ENCODE measurements around the gene NRN1.
A peak's percentile ranks its signal among the peaks of the same experiment; 100 is the strongest.

NRN1 gene

GRCh38 chr6:6001443-6001842 lies 5.3 kb downstream of the NRN1 start:
- no peak for TF ChIP-seq CTCF (conservative IDR thresholded peaks at IDR 0.05; ENCODE audit: low read length)
- no peak for DNase-seq (ENCODE audit: low read depth)
- H3K4me3 ChIP-seq (ENCODE audit: low read length), result no peak overlapping the region

- peak overlapping the region; percentile 51 for H3K4me3 ChIP-seq (ENCODE audit: low read length)
- no peak for DNase-seq (ENCODE audit: low read depth)
- no peak for TF ChIP-seq CTCF (conservative IDR thresholded peaks at IDR 0.05; ENCODE audit: low read length)
Measured at GRCh38 chr6:5999688-6000608, 6.8 kb downstream of the NRN1 start.

- TF ChIP-seq CTCF (conservative IDR thresholded peaks at IDR 0.05; ENCODE audit: low read length), result no peak; the same call in 1 of the 2 replicates
- H3K4me3 ChIP-seq (ENCODE audit: low read length), result peak overlapping the region; percentile 51
- peak; percentile 50 for DNase-seq (ENCODE audit: low read depth)
Measured at GRCh38 chr6:5998711-5999687, 7.7 kb downstream of the NRN1 start.

GRCh38 chr6:5998236-5998635 lies 8.5 kb downstream of the NRN1 start:
- H3K4me3 ChIP-seq (ENCODE audit: low read length), result peak overlapping the region; percentile 51
- no peak for TF ChIP-seq CTCF (conservative IDR thresholded peaks at IDR 0.05; ENCODE audit: low read length)

GRCh38 chr6:5997420-5997987 lies 9.2 kb downstream of the NRN1 start:
- H3K4me3 ChIP-seq (ENCODE audit: low read length), result peak overlapping the region; percentile 82
- TF ChIP-seq CTCF (conservative IDR thresholded peaks at IDR 0.05; ENCODE audit: low read length), result no peak
- peak; percentile 52 for DNase-seq (ENCODE audit: low read depth)

More at GRCh38 chr6:5998236-5998635, 8.5 kb downstream of the NRN1 start:
- DNase-seq (ENCODE audit: low read depth), result no peak

GRCh38 chr6:5996714-5997419 lies 9.9 kb downstream of the NRN1 start:
- no peak for TF ChIP-seq CTCF (conservative IDR thresholded peaks at IDR 0.05; ENCODE audit: low read length)
- H3K4me3 ChIP-seq (ENCODE audit: low read length), result peak overlapping the region; percentile 82
- peak; percentile 77 for DNase-seq (ENCODE audit: low read depth)
